Ammon's horn (tissue), 1 donor: Measurements from ENCODE around the gene NFATC2IP.

Source experiments
- DNase-seq: peaks from one replicate; pipeline ENCODE4 v3.0.0-alpha.2; 2016; ENCODE audit warnings: low spot score

The NFATC2IP gene

GRCh38 chr16:28950648-28951409 is at the start of gene NFATC2IP:
Gene NFATC2IP, plus strand, starts transcription at chr16:28950937. Its CDS starts 75 bp downstream, at chr16:28951012.
- peak; percentile 100 for DNase-seq

GRCh38 chr16:28901862-28902261 is 48.9 kb upstream of the NFATC2IP start:
- DNase-seq = no peak

- DNase-seq = no peak
Measured at GRCh38 chr16:28902909-28903308, 47.8 kb upstream of the NFATC2IP start.

GRCh38 chr16:28903344-28904042 is 47.2 kb upstream of the NFATC2IP start:
- no peak for DNase-seq

- no peak for DNase-seq
Measured at GRCh38 chr16:28904363-28904762, 46.4 kb upstream of the NFATC2IP start.

GRCh38 chr16:28904828-28905227 is 45.9 kb upstream of the NFATC2IP start:
- no peak for DNase-seq

GRCh38 chr16:28905229-28905754 is 45.4 kb upstream of the NFATC2IP start:
- DNase-seq = no peak

- no peak for DNase-seq
Measured at GRCh38 chr16:28905800-28906372, 44.9 kb upstream of the NFATC2IP start.

- no peak for DNase-seq
Measured at GRCh38 chr16:28910086-28911031, 40.4 kb upstream of the NFATC2IP start.

GRCh38 chr16:28912558-28912957 is 38.2 kb upstream of the NFATC2IP start:
- no peak for DNase-seq

- no peak for DNase-seq
Measured at GRCh38 chr16:28913946-28914724, 36.6 kb upstream of the NFATC2IP start.

- no peak for DNase-seq
Measured at GRCh38 chr16:28915181-28915580, 35.6 kb upstream of the NFATC2IP start.

- DNase-seq = no peak
Measured at GRCh38 chr16:28917095-28917494, 33.6 kb upstream of the NFATC2IP start.

- DNase-seq = no peak
Measured at GRCh38 chr16:28918698-28919097, 32.0 kb upstream of the NFATC2IP start.

GRCh38 chr16:28923231-28923587 is 27.5 kb upstream of the NFATC2IP start:
- DNase-seq = no peak

GRCh38 chr16:28923652-28924398 is 26.9 kb upstream of the NFATC2IP start:
- no peak for DNase-seq

GRCh38 chr16:28924399-28924761 is 26.4 kb upstream of the NFATC2IP start:
- no peak for DNase-seq

- DNase-seq = peak; percentile 93
Measured at GRCh38 chr16:28924762-28925385, 25.9 kb upstream of the NFATC2IP start, which contains the start of gene RABEP2. Gene RABEP2, minus strand, starts transcription at chr16:28925238. Its CDS starts 75 bp downstream, at chr16:28925163.

GRCh38 chr16:28925386-28926228 is 25.1 kb upstream of the NFATC2IP start:
- DNase-seq = peak; percentile 62
